Measurements from ENCODE around the gene TMTC3. TPM values are rescaled to one million over a fixed set of nuclear protein-coding genes. Genes with fewer than 3 reads are reported as not detected.
A peak's percentile ranks its signal among the peaks of the same experiment; 100 is the strongest.

TMTC3 gene
- total RNA-seq, 1 donor from 2014 or later, result 26.1 TPM

DNA sequence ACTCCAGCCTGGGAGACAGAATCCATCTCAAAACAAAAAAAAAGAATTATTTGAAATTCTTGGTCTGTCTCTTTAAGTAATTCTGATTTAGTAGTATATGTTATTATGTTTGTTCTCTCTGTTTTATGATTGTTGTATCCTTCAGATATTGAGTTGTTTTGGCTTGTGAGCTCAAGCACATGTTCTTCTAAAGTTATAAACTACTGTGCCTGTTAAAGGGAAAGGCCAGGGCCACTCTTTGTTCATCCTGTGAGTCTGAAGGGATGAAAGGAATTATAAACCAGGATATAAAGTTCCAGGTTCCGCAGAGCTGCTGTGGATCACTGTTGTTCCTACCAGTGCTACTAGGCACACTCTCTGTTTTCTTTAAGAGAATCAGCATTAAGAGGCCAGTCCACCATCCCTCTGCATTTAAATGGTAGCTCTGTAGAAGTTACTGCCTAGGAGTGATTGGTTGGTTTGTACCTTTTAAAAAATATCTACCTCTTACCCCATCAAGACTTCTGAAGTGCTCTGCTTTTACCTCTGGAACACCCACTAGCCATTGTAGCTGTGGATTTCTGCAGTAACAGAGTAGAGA lies 14.1 kb downstream of the TMTC3 start:
- intact Hi-C loops (cut with DNase I), result loop anchor here (5.0 kb wide), 1 partner anchor 154 kb away; no protein-coding TSS in a partner anchor
- DNase-seq (ENCODE audit: low spot score), result no peak
- no peak for ATAC-seq

GRCh38 chr12:88163371-88163770 lies 21.3 kb downstream of the TMTC3 start:
- intact Hi-C loops (cut with DNase I), result no loop called here
- no peak for ATAC-seq
- DNase-seq (ENCODE audit: low spot score), result no peak

DNA sequence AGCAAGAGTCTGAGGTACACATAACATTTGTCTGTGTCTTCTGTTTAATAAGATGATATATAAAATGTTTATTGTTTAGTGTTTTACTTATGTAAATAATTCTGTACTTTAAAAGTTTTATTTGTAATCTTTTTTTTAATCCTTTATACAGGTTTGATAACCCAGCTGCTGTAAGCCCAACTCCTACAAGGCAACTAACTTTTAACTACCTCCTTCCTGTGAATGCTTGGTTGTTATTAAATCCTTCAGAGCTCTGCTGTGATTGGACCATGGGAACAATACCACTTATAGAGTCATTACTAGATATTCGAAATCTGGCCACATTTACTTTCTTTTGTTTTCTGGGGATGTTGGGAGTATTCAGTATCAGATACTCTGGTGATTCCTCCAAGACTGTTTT lies 24.1 kb downstream of the TMTC3 start:
- ATAC-seq (no peak), DNase-seq (ENCODE audit: low spot score) (no peak)
- intact Hi-C loops (cut with DNase I), result no loop called here

DNA sequence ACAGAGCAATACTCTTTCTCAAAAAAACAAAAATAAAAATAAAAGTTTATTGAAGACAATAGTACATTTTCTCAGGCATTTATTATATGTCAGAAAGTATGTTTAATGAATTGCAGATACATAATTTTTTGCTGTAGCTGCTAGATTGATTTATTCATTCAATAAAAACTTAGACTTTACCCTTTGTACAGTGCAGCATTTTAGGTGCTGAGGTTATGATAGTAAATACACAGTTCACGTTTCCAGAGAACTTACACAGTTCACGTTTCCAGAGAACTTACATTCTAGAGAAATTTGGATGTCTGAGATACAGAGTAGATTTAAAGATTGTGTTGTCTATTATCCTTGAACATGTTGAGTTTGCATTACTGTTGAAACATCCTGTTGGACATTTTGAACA lies 25.3 kb downstream of the TMTC3 start:
- ATAC-seq (no peak), DNase-seq (ENCODE audit: low spot score) (no peak)
- intact Hi-C loops (cut with DNase I), result no loop called here

DNA sequence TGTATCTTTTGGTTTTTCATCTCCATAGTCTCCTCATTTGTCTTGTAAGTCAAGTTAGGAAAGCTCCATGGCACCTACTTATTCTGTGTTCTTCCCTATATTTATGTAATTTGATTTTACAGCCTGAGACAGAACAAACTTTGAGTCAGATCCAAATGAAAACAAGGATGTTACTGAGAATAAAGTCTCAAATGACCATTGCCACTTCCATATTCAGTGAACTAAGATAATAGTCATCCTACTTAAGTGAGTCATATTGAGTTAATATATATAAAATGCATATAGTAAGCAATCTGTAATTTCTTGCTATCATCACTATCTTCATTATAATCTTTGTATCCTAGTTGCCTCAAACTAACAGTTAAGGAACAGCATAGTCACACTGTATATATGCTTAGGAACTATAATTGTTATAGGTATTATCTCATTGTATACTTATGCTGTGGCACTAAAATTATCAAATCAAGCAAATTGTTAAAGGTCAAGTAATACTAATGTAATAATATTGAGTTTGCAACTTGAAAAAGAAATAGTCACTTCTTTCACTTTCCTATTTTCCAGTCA lies 30.8 kb downstream of the TMTC3 start:
- intact Hi-C loops (cut with DNase I), result no loop called here
- ATAC-seq (no peak), DNase-seq (ENCODE audit: low spot score) (no peak)

DNA sequence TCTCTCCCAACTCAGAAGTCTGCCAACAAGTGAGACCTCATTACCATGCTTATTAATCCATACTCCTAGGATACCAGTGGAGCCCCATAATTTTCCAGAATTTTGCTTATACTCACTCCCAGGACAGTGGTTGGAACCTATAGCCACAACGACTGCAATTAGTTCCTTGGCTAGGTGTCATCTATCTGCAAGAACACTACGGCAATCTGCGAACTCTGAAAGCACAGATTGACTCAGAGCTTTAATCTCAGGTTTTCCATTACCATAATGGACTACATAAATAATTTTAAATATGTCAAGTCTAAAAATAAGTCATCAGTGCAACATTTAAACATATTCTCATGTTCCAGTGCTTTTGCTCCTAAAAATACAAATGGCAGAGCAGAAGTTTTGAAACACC lies 33.4 kb downstream of the TMTC3 start:
- no peak for ATAC-seq
- DNase-seq (ENCODE audit: low spot score), result no peak
- intact Hi-C loops (cut with DNase I), result no loop called here

- ATAC-seq (no peak), DNase-seq (ENCODE audit: low spot score) (no peak)
- intact Hi-C loops (cut with DNase I), result no loop called here
Measured at GRCh38 chr12:88179436-88180014, 37.4 kb downstream of the TMTC3 start.

GRCh38 chr12:88181881-88182280 lies 39.8 kb downstream of the TMTC3 start:
- no peak for DNase-seq (ENCODE audit: low spot score)

GRCh38 chr12:88182416-88182815 lies 40.3 kb downstream of the TMTC3 start:
- ATAC-seq (no peak), DNase-seq (ENCODE audit: low spot score) (no peak)
- intact Hi-C loops (cut with DNase I), result no loop called here

More at GRCh38 chr12:88181881-88182280, 39.8 kb downstream of the TMTC3 start:
- no peak for ATAC-seq
- intact Hi-C loops (cut with DNase I), result no loop called here

GRCh38 chr12:88184196-88184595 lies 42.1 kb downstream of the TMTC3 start:
- intact Hi-C loops (cut with DNase I), result no loop called here
- ATAC-seq (no peak), DNase-seq (ENCODE audit: low spot score) (no peak)

DNA sequence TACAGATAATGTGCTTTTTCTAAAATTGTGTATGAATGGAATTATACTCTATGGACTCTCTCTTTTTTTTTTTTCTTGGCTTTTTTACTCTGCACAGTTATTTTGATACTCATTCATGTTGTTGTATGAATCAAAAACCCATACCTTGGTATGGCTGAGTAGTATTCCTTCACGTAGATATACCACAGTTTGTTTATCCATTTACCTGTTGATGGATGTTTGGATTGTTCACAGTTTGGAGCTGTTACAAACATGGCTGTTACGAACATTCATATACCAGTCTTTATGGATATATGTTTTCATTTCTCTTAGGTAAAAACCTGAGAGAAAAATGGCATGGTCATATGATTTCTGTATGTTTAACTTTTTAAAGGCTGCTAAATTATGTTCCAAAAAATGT lies 43.2 kb downstream of the TMTC3 start:
- intact Hi-C loops (cut with DNase I), result no loop called here
- DNase-seq (ENCODE audit: low spot score) (no peak), ATAC-seq (no peak)

DNA sequence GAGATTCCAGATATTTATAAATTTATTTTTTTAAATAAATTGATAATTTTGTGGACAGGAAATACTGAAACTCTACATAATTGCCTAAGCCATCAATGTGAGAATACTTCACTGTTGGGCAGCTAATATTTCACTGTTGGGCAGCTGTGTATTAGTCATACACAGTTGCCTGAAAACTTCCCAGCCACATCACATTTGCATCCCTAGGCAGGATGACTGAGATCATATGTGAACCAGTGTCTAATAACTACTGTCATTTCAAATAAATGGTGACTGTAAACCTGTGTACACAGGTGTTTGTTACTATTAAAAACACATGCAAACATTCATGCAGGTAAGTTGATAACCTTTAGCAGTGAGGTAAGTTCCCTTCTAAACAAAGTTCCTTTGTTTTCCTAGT lies 43.9 kb downstream of the TMTC3 start:
- no peak for ATAC-seq
- intact Hi-C loops (cut with DNase I), result no loop called here
- no peak for DNase-seq (ENCODE audit: low spot score)

- intact Hi-C loops (cut with DNase I), result no loop called here
- no peak for ATAC-seq
- DNase-seq (ENCODE audit: low spot score), result no peak
Measured at GRCh38 chr12:88187571-88187970, 45.5 kb downstream of the TMTC3 start.

- no peak for ATAC-seq
- no peak for DNase-seq (ENCODE audit: low spot score)
- intact Hi-C loops (cut with DNase I), result no loop called here
Measured at GRCh38 chr12:88188180-88188579, 46.1 kb downstream of the TMTC3 start.

- ATAC-seq (no peak), DNase-seq (ENCODE audit: low spot score) (no peak)
- intact Hi-C loops (cut with DNase I), result no loop called here
Measured at GRCh38 chr12:88192426-88192825, 50.3 kb downstream of the TMTC3 start.

DNA sequence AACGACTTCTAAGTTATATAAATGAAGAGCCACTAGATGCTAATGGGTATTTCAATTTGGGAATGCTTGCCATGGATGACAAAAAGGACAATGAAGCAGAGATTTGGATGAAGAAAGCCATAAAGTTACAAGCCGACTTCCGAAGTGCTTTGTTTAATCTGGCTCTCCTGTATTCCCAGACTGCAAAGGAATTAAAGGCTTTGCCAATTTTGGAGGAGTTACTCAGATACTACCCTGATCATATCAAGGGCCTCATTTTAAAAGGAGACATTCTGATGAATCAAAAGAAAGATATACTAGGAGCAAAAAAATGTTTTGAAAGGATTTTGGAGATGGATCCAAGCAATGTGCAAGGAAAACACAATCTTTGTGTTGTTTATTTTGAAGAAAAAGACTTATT lies 52.8 kb downstream of the TMTC3 start:
- DNase-seq (ENCODE audit: low spot score), result no peak
- intact Hi-C loops (cut with DNase I), result no loop called here
- ATAC-seq, result peak; percentile 59

- ATAC-seq (no peak), DNase-seq (ENCODE audit: low spot score) (no peak)
- intact Hi-C loops (cut with DNase I), result no loop called here
Measured at GRCh38 chr12:88200029-88200428, 57.9 kb downstream of the TMTC3 start.

DNA sequence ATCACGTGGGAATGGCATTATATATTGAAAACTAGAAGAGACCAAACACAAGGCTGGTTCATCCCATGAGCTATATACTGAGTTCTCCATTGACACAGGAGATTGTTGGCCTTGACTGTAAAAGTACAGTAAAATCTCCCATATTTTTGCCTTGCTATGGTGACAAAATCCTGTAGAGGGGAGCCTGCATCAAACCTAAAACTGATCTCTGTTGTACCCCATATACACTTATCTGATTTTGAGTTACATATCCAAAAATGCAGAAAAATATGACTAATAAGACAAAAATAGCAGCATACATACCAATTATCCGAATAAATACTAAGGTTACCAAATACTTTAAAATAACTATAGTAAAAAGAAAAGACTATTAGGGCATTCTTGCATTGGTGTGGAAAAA lies 60.4 kb downstream of the TMTC3 start:
- no peak for DNase-seq (ENCODE audit: low spot score)
- intact Hi-C loops (cut with DNase I), result no loop called here
- no peak for ATAC-seq

- intact Hi-C loops (cut with DNase I), result no loop called here
- ATAC-seq (peak; percentile 63), DNase-seq (ENCODE audit: low spot score) (no peak)
Measured at GRCh38 chr12:88206601-88207000, 64.5 kb downstream of the TMTC3 start.

- ATAC-seq, result peak; percentile 92
- DNase-seq (ENCODE audit: low spot score), result peak; percentile 62
- intact Hi-C loops (cut with DNase I), result no loop called here
Measured at GRCh38 chr12:88207921-88208620, 66.0 kb downstream of the TMTC3 start.
